ENCODE data around the gene COL2A1.

Gene COL2A1

GRCh38 chr12:48015129-48015528 is 10.9 kb upstream of the COL2A1 start:
- Histone ChIP-seq H4K20me1 (ENCODE audit: insufficient read depth) (no peaks in the 10 kb centered on the region), H3K4me1 (ENCODE audit: low read depth, poor library complexity, severe bottlenecking) (no peaks in the 10 kb centered on the region), H3K4me2 (no peak overlapping the region), H3K9ac (no peak overlapping the region), H3K4me3 (IDR thresholded peaks at IDR 0.05; ENCODE audit: insufficient read depth, low read depth, low read length) (no peak overlapping the region), H3K27me3 (ENCODE audit: insufficient read depth, low read depth) (no peaks in the 10 kb centered on the region), H3K79me2 (ENCODE audit: insufficient read depth, low read depth) (no peaks in the 10 kb centered on the region), H3K36me3 (ENCODE audit: insufficient read depth) (no peaks in the 10 kb centered on the region), H2AFZ (ENCODE audit: low read depth) (no peak overlapping the region), H3K27ac (no peak overlapping the region)
- TF ChIP-seq CTCF (conservative IDR thresholded peaks at IDR 0.05; ENCODE audit: low read depth, low read length) = no peak

GRCh38 chr12:48013287-48013686 is 9.0 kb upstream of the COL2A1 start:
- H3K79me2 ChIP-seq (ENCODE audit: insufficient read depth, low read depth) = no peaks in the 10 kb centered on the region
- H4K20me1 ChIP-seq (ENCODE audit: insufficient read depth) = no peaks in the 10 kb centered on the region
- no peak overlapping the region for H3K4me2 ChIP-seq
- H3K4me1 ChIP-seq (ENCODE audit: low read depth, poor library complexity, severe bottlenecking) = no peaks in the 10 kb centered on the region
- H3K9ac ChIP-seq = no peak overlapping the region
- no peaks in the 10 kb centered on the region for H3K27me3 ChIP-seq (ENCODE audit: insufficient read depth, low read depth)
- no peak for TF ChIP-seq CTCF (conservative IDR thresholded peaks at IDR 0.05; ENCODE audit: low read depth, low read length)
- no peaks in the 10 kb centered on the region for H3K36me3 ChIP-seq (ENCODE audit: insufficient read depth)
- no peak overlapping the region for H2AFZ ChIP-seq (ENCODE audit: low read depth)
- no peak overlapping the region for H3K4me3 ChIP-seq (IDR thresholded peaks at IDR 0.05; ENCODE audit: insufficient read depth, low read depth, low read length)
- H3K27ac ChIP-seq = no peak overlapping the region

- Histone ChIP-seq H3K9ac (no peak overlapping the region), H2AFZ (ENCODE audit: low read depth) (no peak overlapping the region), H3K4me1 (ENCODE audit: low read depth, poor library complexity, severe bottlenecking) (no peaks in the 10 kb centered on the region), H4K20me1 (ENCODE audit: insufficient read depth) (no peaks in the 10 kb centered on the region), H3K79me2 (ENCODE audit: insufficient read depth, low read depth) (no peaks in the 10 kb centered on the region), H3K27me3 (ENCODE audit: insufficient read depth, low read depth) (no peaks in the 10 kb centered on the region), H3K4me2 (no peak overlapping the region), H3K36me3 (ENCODE audit: insufficient read depth) (no peaks in the 10 kb centered on the region), H3K4me3 (IDR thresholded peaks at IDR 0.05; ENCODE audit: insufficient read depth, low read depth, low read length) (no peak overlapping the region), H3K27ac (no peak overlapping the region)
- TF ChIP-seq CTCF (conservative IDR thresholded peaks at IDR 0.05; ENCODE audit: low read depth, low read length) = no peak
Measured at GRCh38 chr12:48012070-48012469, 7.8 kb upstream of the COL2A1 start.

- Histone ChIP-seq H3K4me3 (IDR thresholded peaks at IDR 0.05; ENCODE audit: insufficient read depth, low read depth, low read length) (no peak overlapping the region), H3K27ac (no peak overlapping the region), H3K4me1 (ENCODE audit: low read depth, poor library complexity, severe bottlenecking) (no peaks in the 10 kb centered on the region), H4K20me1 (ENCODE audit: insufficient read depth) (no peaks in the 10 kb centered on the region), H3K9ac (no peak overlapping the region), H3K79me2 (ENCODE audit: insufficient read depth, low read depth) (no peaks in the 10 kb centered on the region), H3K36me3 (ENCODE audit: insufficient read depth) (no peaks in the 10 kb centered on the region), H3K4me2 (no peak overlapping the region), H3K27me3 (ENCODE audit: insufficient read depth, low read depth) (no peaks in the 10 kb centered on the region), H2AFZ (ENCODE audit: low read depth) (no peak overlapping the region)
- TF ChIP-seq CTCF (conservative IDR thresholded peaks at IDR 0.05; ENCODE audit: low read depth, low read length) = no peak
Measured at GRCh38 chr12:48010366-48010970, 6.2 kb upstream of the COL2A1 start.
